GM23338 (cell line): Measurements from ENCODE around the gene BLZF1. TPM values are rescaled to one million over a fixed set of nuclear protein-coding genes. Genes with fewer than 3 reads are reported as not detected.

ENCODE experiments used
- ATAC-seq: fragments of 200-7000 bp; cut with Tn5 transposase; 3 replicates; pipeline ENCODE4 v1.9.1; 2020
- DNase-seq: peaks from one replicate; pipeline ENCODE4 v3.0.0-alpha.2; 2015; ENCODE audit warnings: low spot score
- H2AFZ ChIP-seq: fragments of 200-600 bp; sonication (generic); 2 replicates; pipeline ENCODE4 v1.8.0; 2016; ENCODE audit warnings: antibody characterized with exemption, mild to moderate bottlenecking, moderate library complexity
- H3F3A ChIP-seq: fragments of 200-600 bp; sonication (generic); replicated peaks from 2 replicates; pipeline ENCODE4 v1.8.0; 2017; ENCODE audit warnings: antibody characterized with exemption, mixed run types, low read depth
- H3K27ac ChIP-seq: fragments of 200-600 bp; sonication (generic); 2 replicates; pipeline ENCODE4 v1.6.1; 2016; ENCODE audit warnings: low read depth
- H3K27me3 ChIP-seq: fragments of 200-600 bp; sonication (generic); 2 replicates; pipeline ENCODE4 v1.8.0; 2016; ENCODE audit warnings: mild to moderate bottlenecking, mixed run types, moderate library complexity; ENCODE audit not compliant: insufficient read depth
- H3K36me3 ChIP-seq: fragments of 200-600 bp; sonication (generic); 2 replicates; pipeline ENCODE4 v1.8.0; 2016; ENCODE audit warnings: mild to moderate bottlenecking; ENCODE audit not compliant: insufficient read depth
- H3K4me1 ChIP-seq: fragments of 200-600 bp; sonication (generic); 2 replicates; pipeline ENCODE4 v1.8.0; 2016; ENCODE audit warnings: mild to moderate bottlenecking, moderate library complexity; ENCODE audit not compliant: insufficient read depth
- H3K4me2 ChIP-seq: fragments of 200-600 bp; sonication (generic); 2 replicates; pipeline ENCODE4 v1.7.1; 2017; ENCODE audit warnings: mixed run types
- H3K4me3 ChIP-seq: fragments of 200-600 bp; sonication (generic); 2 replicates; pipeline ENCODE4 v1.6.1; 2016; ENCODE audit warnings: mixed run types
- H3K79me2 ChIP-seq: fragments of 200-600 bp; sonication (generic); replicated peaks from 2 replicates; pipeline ENCODE4 v1.8.0; 2017; ENCODE audit warnings: mild to moderate bottlenecking; ENCODE audit not compliant: insufficient read depth
- H3K9me2 ChIP-seq: fragments of 200-600 bp; sonication (generic); 2 replicates; pipeline ENCODE4 v1.8.0; 2017; ENCODE audit not compliant: insufficient read depth
- H4K20me1 ChIP-seq: fragments of 200-600 bp; sonication (generic); replicated peaks from 2 replicates; pipeline ENCODE4 v1.8.0; 2017; ENCODE audit warnings: mild to moderate bottlenecking; ENCODE audit not compliant: insufficient read depth
- H3K27ac Mint-ChIP-seq: 2 replicates; pipeline ENCODE4 v1.8.0; 2020; ENCODE audit warnings: inconsistent platforms, mild to moderate bottlenecking, moderate library complexity, mixed read lengths
- H3K27me3 Mint-ChIP-seq: 3 replicates; pipeline ENCODE4 v1.8.0; 2022; ENCODE audit warnings: low read depth, mild to moderate bottlenecking, moderate library complexity, mixed read lengths, inconsistent platforms; ENCODE audit not compliant: insufficient read depth, poor library complexity
- H3K36me3 Mint-ChIP-seq: 3 replicates; pipeline ENCODE4 v1.8.0; 2021; ENCODE audit warnings: low read depth, mild to moderate bottlenecking, inconsistent platforms, moderate library complexity, mixed read lengths
- H3K4me1 Mint-ChIP-seq: 3 replicates; pipeline ENCODE4 v1.8.0; 2020; ENCODE audit warnings: mild to moderate bottlenecking, inconsistent platforms, mixed read lengths
- H3K4me3 Mint-ChIP-seq: 3 replicates; pipeline ENCODE4 v1.8.0; 2021; ENCODE audit warnings: moderate library complexity, mild to moderate bottlenecking, inconsistent platforms, mixed read lengths
- H3K9me3 Mint-ChIP-seq: 3 replicates; pipeline ENCODE4 v1.8.0; 2020; ENCODE audit warnings: moderate library complexity, mild to moderate bottlenecking, inconsistent platforms, mixed read lengths
- CREB1 ChIP-seq: fragments of 250-450 bp; sonication (Bioruptor Pico); IDR thresholded peaks from 2 replicates; pipeline ENCODE4 v1.5.0; 2020; ENCODE audit warnings: low read depth, mild to moderate bottlenecking, moderate library complexity
- ETS1 ChIP-seq: IDR thresholded peaks from 2 replicates; pipeline ENCODE4 v1.6.1; 2016; ENCODE audit warnings: antibody characterized with exemption
- EZH2 ChIP-seq: fragments of 200-600 bp; sonication (generic); IDR thresholded peaks from one replicate; pipeline ENCODE4 v1.8.0; 2017; ENCODE audit warnings: antibody characterized with exemption, mild to moderate bottlenecking, low read depth; ENCODE audit not compliant: unreplicated experiment
- EZH2phosphoT487 ChIP-seq: fragments of 200-600 bp; sonication (generic); IDR thresholded peaks from one replicate; pipeline ENCODE4 v1.8.1; 2018; ENCODE audit warnings: antibody characterized with exemption; ENCODE audit not compliant: unreplicated experiment
- JUNB ChIP-seq: IDR thresholded peaks from one replicate; pipeline ENCODE4 v1.6.1; 2016; ENCODE audit warnings: antibody characterized with exemption; ENCODE audit not compliant: unreplicated experiment
- NANOG ChIP-seq: IDR thresholded peaks from 2 replicates; pipeline ENCODE4 v1.6.1; 2016; ENCODE audit warnings: antibody characterized with exemption, borderline replicate concordance
- POLR2AphosphoS5 ChIP-seq: IDR thresholded peaks from 2 replicates; pipeline ENCODE4 v1.6.1; 2016; ENCODE audit warnings: antibody characterized with exemption, low read depth
- STAT1 ChIP-seq: IDR thresholded peaks from one replicate; pipeline ENCODE4 v1.6.1; 2016; ENCODE audit warnings: antibody characterized with exemption; ENCODE audit not compliant: unreplicated experiment
- ZNF114 ChIP-seq: fragments of 250-450 bp; sonication (Bioruptor Pico); IDR thresholded peaks from 2 replicates; pipeline ENCODE4 v1.5.0; 2020; ENCODE audit warnings: mild to moderate bottlenecking, moderate library complexity
- ZNF331 ChIP-seq: fragments of 250-450 bp; sonication (Bioruptor Pico); IDR thresholded peaks from 2 replicates; pipeline ENCODE4 v1.5.0; 2020; ENCODE audit warnings: low read depth, mild to moderate bottlenecking, moderate library complexity
- ZNF462 ChIP-seq: fragments of 250-450 bp; sonication (Bioruptor Pico); IDR thresholded peaks from 2 replicates; pipeline ENCODE4 v1.5.0; 2020; ENCODE audit warnings: mild to moderate bottlenecking, moderate library complexity
- polyA plus RNA-seq: library from polyadenylated mRNA; unstranded; fragments of >200 nt; fragmentation: Nextera tagmentation; extraction: Ambion mirVana; gene quantifications from 2 replicates; pipeline ENCODE4 v1.2.1, GENCODE V29; 2016
- total RNA-seq: library from RNA; depleted of rRNA; stranded (reverse); fragments of >200 nt; shearing (Covaris generic); gene quantifications from 2 replicates; pipeline ENCODE4 v1.2.3, GENCODE V29; 2014
- TF ChIP-seq, protein P1 (sequence below), 2 experiments: fragments of 200-600 bp in 1 of 2; sonication (generic) in 1 of 2; conservative IDR thresholded peaks; 2 replicates each; pipeline versions ENCODE4 v1.5.1 to v1.6.1; 2016 to 2017; ENCODE audit warnings: antibody characterized with exemption in 2 of 2, low read depth in 2 of 2, mild to moderate bottlenecking in 2 of 2, moderate library complexity in 1 of 2
- TF ChIP-seq, protein P2 (sequence below): IDR thresholded peaks from one replicate; pipeline ENCODE4 v1.6.1; 2018; ENCODE audit warnings: antibody characterized with exemption; ENCODE audit not compliant: unreplicated experiment

The BLZF1 gene
- total and polyA plus RNA-seq, 2 experiments from 2014 or later = 9.5 to 14.5 TPM

- Mint-ChIP-seq H3K9me3 (peaks cover 6% of the 10 kb centered on the region), H3K27ac (no peak overlapping the region), H3K4me1 (peaks cover 2% of the 10 kb centered on the region; the same call in 2 of the 3 replicates), H3K27me3 (peaks cover 5% of the 10 kb centered on the region), H3K4me3 (no peak overlapping the region), H3K36me3 (peaks cover 11% of the 10 kb centered on the region)
- TF ChIP-seq POLR2AphosphoS5 (no peak), STAT1 (no peak), NANOG (no peak), EZH2phosphoT487 (no peak), ZNF114 (CRISPR knock-in tag) (no peak), EZH2 (no peak), CREB1 (CRISPR knock-in tag) (no peak), ZNF331 (CRISPR knock-in tag) (no peak), ETS1 (no peak), ZNF462 (CRISPR knock-in tag) (no peak), JUNB (no peak)
- TF ChIP-seq, protein P1, sequence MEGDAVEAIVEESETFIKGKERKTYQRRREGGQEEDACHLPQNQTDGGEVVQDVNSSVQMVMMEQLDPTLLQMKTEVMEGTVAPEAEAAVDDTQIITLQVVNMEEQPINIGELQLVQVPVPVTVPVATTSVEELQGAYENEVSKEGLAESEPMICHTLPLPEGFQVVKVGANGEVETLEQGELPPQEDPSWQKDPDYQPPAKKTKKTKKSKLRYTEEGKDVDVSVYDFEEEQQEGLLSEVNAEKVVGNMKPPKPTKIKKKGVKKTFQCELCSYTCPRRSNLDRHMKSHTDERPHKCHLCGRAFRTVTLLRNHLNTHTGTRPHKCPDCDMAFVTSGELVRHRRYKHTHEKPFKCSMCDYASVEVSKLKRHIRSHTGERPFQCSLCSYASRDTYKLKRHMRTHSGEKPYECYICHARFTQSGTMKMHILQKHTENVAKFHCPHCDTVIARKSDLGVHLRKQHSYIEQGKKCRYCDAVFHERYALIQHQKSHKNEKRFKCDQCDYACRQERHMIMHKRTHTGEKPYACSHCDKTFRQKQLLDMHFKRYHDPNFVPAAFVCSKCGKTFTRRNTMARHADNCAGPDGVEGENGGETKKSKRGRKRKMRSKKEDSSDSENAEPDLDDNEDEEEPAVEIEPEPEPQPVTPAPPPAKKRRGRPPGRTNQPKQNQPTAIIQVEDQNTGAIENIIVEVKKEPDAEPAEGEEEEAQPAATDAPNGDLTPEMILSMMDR (conservative IDR thresholded peaks at IDR 0.05; ENCODE audit: low read depth in 2 of 2) = no peak
- TF ChIP-seq, protein P2, sequence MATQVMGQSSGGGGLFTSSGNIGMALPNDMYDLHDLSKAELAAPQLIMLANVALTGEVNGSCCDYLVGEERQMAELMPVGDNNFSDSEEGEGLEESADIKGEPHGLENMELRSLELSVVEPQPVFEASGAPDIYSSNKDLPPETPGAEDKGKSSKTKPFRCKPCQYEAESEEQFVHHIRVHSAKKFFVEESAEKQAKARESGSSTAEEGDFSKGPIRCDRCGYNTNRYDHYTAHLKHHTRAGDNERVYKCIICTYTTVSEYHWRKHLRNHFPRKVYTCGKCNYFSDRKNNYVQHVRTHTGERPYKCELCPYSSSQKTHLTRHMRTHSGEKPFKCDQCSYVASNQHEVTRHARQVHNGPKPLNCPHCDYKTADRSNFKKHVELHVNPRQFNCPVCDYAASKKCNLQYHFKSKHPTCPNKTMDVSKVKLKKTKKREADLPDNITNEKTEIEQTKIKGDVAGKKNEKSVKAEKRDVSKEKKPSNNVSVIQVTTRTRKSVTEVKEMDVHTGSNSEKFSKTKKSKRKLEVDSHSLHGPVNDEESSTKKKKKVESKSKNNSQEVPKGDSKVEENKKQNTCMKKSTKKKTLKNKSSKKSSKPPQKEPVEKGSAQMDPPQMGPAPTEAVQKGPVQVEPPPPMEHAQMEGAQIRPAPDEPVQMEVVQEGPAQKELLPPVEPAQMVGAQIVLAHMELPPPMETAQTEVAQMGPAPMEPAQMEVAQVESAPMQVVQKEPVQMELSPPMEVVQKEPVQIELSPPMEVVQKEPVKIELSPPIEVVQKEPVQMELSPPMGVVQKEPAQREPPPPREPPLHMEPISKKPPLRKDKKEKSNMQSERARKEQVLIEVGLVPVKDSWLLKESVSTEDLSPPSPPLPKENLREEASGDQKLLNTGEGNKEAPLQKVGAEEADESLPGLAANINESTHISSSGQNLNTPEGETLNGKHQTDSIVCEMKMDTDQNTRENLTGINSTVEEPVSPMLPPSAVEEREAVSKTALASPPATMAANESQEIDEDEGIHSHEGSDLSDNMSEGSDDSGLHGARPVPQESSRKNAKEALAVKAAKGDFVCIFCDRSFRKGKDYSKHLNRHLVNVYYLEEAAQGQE = no peak
- Histone ChIP-seq H3F3A (no peaks in the 10 kb centered on the region), H3K79me2 (no peaks in the 10 kb centered on the region; the same call in 1 of the 2 replicates), H3K4me1 (0 out of 2 replicates have a peak, but pooled peaks cover 7% of the 10 kb centered on the region), H3K4me2 (no peak overlapping the region), H3K27ac (no peak overlapping the region), H4K20me1 (no peaks in the 10 kb centered on the region), H3K9me2 (no peaks in the 10 kb centered on the region), H2AFZ (no peak overlapping the region), H3K4me3 (no peak overlapping the region), H3K27me3 (no peaks in the 10 kb centered on the region), H3K36me3 (0 out of 2 replicates have a peak, but pooled peaks cover 5% of the 10 kb centered on the region)
- ATAC-seq (no peak), DNase-seq (no peak)
These were observed 21.9 kb upstream of the BLZF1 start for GRCh38 chr1:169346036-169346589.
